Skeletal muscle tissue (tissue), 4 donors: ENCODE measurements around the gene ITGAV. TPM values are rescaled to one million over a fixed set of nuclear protein-coding genes. Genes with fewer than 3 reads are reported as not detected.

ENCODE experiments used
- H3K27ac ChIP-seq: one replicate; pipeline ENCODE4 v1.7.0; 2013; ENCODE audit warnings: mild to moderate bottlenecking, low read depth, low read length, inconsistent platforms
- H3K27me3 ChIP-seq, 3 donors: one replicate each; pipeline ENCODE4 v1.7.0; 2013; ENCODE audit warnings: low read length in 3 of 3; ENCODE audit not compliant: control insufficient read depth in 3 of 3, insufficient read depth in 3 of 3
- H3K36me3 ChIP-seq, 3 donors: one replicate each; pipeline ENCODE4 v1.7.0; 2013; ENCODE audit warnings: low read length in 3 of 3; ENCODE audit not compliant: control insufficient read depth in 3 of 3, insufficient read depth in 3 of 3
- H3K4me1 ChIP-seq, 3 donors: one replicate each; pipeline ENCODE4 v1.7.0; 2013; ENCODE audit warnings: low read length in 3 of 3, mild to moderate bottlenecking in 3 of 3; ENCODE audit not compliant: control insufficient read depth in 3 of 3, insufficient read depth in 3 of 3
- H3K4me3 ChIP-seq, 3 donors: one replicate each; pipeline ENCODE4 v1.7.0; 2013; ENCODE audit warnings: low read length in 3 of 3
- H3K9ac ChIP-seq, 3 donors: one replicate each; pipeline ENCODE4 v1.7.0; 2013; ENCODE audit warnings: low read length in 3 of 3, mild to moderate bottlenecking in 3 of 3, moderate library complexity in 2 of 3, low read depth in 1 of 3
- H3K9me3 ChIP-seq, 3 donors: one replicate each; pipeline ENCODE4 v1.7.0; 2013; ENCODE audit warnings: low read length in 3 of 3; ENCODE audit not compliant: control insufficient read depth in 3 of 3
- total RNA-seq: library from RNA; depleted of rRNA; stranded (reverse); fragments of >200 nt; gene quantifications from one replicate; pipeline ENCODE4 v1.2.3, GENCODE V29; 2014
- donor health status: Osteomylitis.

ITGAV gene
- total RNA-seq, 1 donor from 2014 or later, result 62.1 TPM

GRCh38 chr2:186624276-186624675 is 34.4 kb downstream of the ITGAV start:
- Histone ChIP-seq H3K36me3 (peaks cover 0 to 13% (median 2%) of the 10 kb centered on the region in 3 donors), H3K27ac (no peak overlapping the region), H3K9me3 (no peaks in the 10 kb centered on the region), H3K4me1 (no peaks in the 10 kb centered on the region), H3K4me3 (no peak overlapping the region), H3K27me3 (no peaks in the 10 kb centered on the region), H3K9ac (no peak overlapping the region)

- no peak overlapping the region for H3K9ac ChIP-seq
- H3K27me3 ChIP-seq, result no peaks in the 10 kb centered on the region
- no peaks in the 10 kb centered on the region for H3K9me3 ChIP-seq
- H3K4me3 ChIP-seq, result no peak overlapping the region
- H3K4me1 ChIP-seq, result no peaks in the 10 kb centered on the region
- peaks cover 0 to 5% (median 0%) of the 10 kb centered on the region in 3 donors for H3K36me3 ChIP-seq
- no peak overlapping the region for H3K27ac ChIP-seq
Measured at GRCh38 chr2:186629250-186629996, 39.6 kb downstream of the ITGAV start.

GRCh38 chr2:186632417-186632816 is 42.6 kb downstream of the ITGAV start:
- no peak overlapping the region for H3K4me3 ChIP-seq
- no peak overlapping the region for H3K9ac ChIP-seq
- H3K36me3 ChIP-seq, result peaks cover 0 to 5% (median 4%) of the 10 kb centered on the region in 3 donors
- H3K27ac ChIP-seq, result no peak overlapping the region
- no peaks in the 10 kb centered on the region for H3K4me1 ChIP-seq
- H3K9me3 ChIP-seq, result no peaks in the 10 kb centered on the region
- no peaks in the 10 kb centered on the region for H3K27me3 ChIP-seq

GRCh38 chr2:186634701-186635100 is 44.8 kb downstream of the ITGAV start:
- Histone ChIP-seq H3K4me1 (no peaks in the 10 kb centered on the region), H3K36me3 (peaks cover 2 to 14% (median 9%) of the 10 kb centered on the region in 3 donors), H3K9me3 (no peaks in the 10 kb centered on the region), H3K27me3 (no peaks in the 10 kb centered on the region), H3K4me3 (no peak overlapping the region), H3K9ac (no peak overlapping the region), H3K27ac (no peak overlapping the region)

- no peak overlapping the region for H3K9ac ChIP-seq
- no peak overlapping the region for H3K27ac ChIP-seq
- no peaks in the 10 kb centered on the region for H3K9me3 ChIP-seq
- H3K4me1 ChIP-seq, result no peaks in the 10 kb centered on the region
- peaks cover 2 to 26% (median 9%) of the 10 kb centered on the region in 3 donors for H3K36me3 ChIP-seq
- H3K27me3 ChIP-seq, result no peaks in the 10 kb centered on the region
- no peak overlapping the region for H3K4me3 ChIP-seq
Measured at GRCh38 chr2:186636800-186637496, 47.1 kb downstream of the ITGAV start.

- Histone ChIP-seq H3K4me3 (no peak overlapping the region), H3K9ac (no peak overlapping the region), H3K9me3 (no peaks in the 10 kb centered on the region), H3K36me3 (peaks cover 2 to 26% (median 9%) of the 10 kb centered on the region in 3 donors), H3K4me1 (no peaks in the 10 kb centered on the region), H3K27ac (no peak overlapping the region), H3K27me3 (no peaks in the 10 kb centered on the region)
Measured at GRCh38 chr2:186637497-186637800, 47.6 kb downstream of the ITGAV start.

- Histone ChIP-seq H3K36me3 (peaks cover 2 to 33% (median 15%) of the 10 kb centered on the region in 3 donors), H3K4me1 (no peaks in the 10 kb centered on the region), H3K9ac (no peak overlapping the region), H3K27me3 (no peaks in the 10 kb centered on the region), H3K27ac (no peak overlapping the region), H3K4me3 (no peak overlapping the region), H3K9me3 (no peaks in the 10 kb centered on the region)
Measured at GRCh38 chr2:186639939-186640338, 50.1 kb downstream of the ITGAV start.

- no peak overlapping the region for H3K27ac ChIP-seq
Measured at GRCh38 chr2:186641132-186641806, 51.4 kb downstream of the ITGAV start.

GRCh38 chr2:186641807-186642321 is 52.0 kb downstream of the ITGAV start:
- H3K36me3 ChIP-seq, result peaks cover 2 to 38% (median 15%) of the 10 kb centered on the region in 3 donors
- H3K4me1 ChIP-seq, result no peaks in the 10 kb centered on the region
- H3K4me3 ChIP-seq, result no peak overlapping the region
- H3K9me3 ChIP-seq, result no peaks in the 10 kb centered on the region
- H3K27me3 ChIP-seq, result no peaks in the 10 kb centered on the region
- H3K9ac ChIP-seq, result no peak overlapping the region
- H3K27ac ChIP-seq, result no peak overlapping the region

More at GRCh38 chr2:186641132-186641806, 51.4 kb downstream of the ITGAV start:
- H3K4me3 ChIP-seq, result no peak overlapping the region
- H3K4me1 ChIP-seq, result no peaks in the 10 kb centered on the region
- H3K9ac ChIP-seq, result no peak overlapping the region
- no peaks in the 10 kb centered on the region for H3K27me3 ChIP-seq
- no peaks in the 10 kb centered on the region for H3K9me3 ChIP-seq
- peaks cover 2 to 33% (median 12%) of the 10 kb centered on the region in 3 donors for H3K36me3 ChIP-seq

GRCh38 chr2:186644791-186645190 is 54.9 kb downstream of the ITGAV start:
- no peaks in the 10 kb centered on the region for H3K4me1 ChIP-seq
- no peak overlapping the region for H3K4me3 ChIP-seq
- H3K9me3 ChIP-seq, result no peaks in the 10 kb centered on the region
- no peaks in the 10 kb centered on the region for H3K27me3 ChIP-seq
- H3K36me3 ChIP-seq, result peaks cover 0 to 29% (median 15%) of the 10 kb centered on the region in 3 donors
- no peak overlapping the region for H3K9ac ChIP-seq
- H3K27ac ChIP-seq, result no peak overlapping the region
